DMS153 (cell line): Measurements from ENCODE around the gene C14orf93.
"Not testable (repeated sequence)": the region's sequence is repeated elsewhere in the genome, so short reads cannot be mapped to it uniquely, and the experiment has no call there.

Experiments used
- DNase-seq: peaks from one replicate; lab custom pipeline; 2025; lab: John Stamatoyannopoulos, UW

Gene C14orf93

DNA sequence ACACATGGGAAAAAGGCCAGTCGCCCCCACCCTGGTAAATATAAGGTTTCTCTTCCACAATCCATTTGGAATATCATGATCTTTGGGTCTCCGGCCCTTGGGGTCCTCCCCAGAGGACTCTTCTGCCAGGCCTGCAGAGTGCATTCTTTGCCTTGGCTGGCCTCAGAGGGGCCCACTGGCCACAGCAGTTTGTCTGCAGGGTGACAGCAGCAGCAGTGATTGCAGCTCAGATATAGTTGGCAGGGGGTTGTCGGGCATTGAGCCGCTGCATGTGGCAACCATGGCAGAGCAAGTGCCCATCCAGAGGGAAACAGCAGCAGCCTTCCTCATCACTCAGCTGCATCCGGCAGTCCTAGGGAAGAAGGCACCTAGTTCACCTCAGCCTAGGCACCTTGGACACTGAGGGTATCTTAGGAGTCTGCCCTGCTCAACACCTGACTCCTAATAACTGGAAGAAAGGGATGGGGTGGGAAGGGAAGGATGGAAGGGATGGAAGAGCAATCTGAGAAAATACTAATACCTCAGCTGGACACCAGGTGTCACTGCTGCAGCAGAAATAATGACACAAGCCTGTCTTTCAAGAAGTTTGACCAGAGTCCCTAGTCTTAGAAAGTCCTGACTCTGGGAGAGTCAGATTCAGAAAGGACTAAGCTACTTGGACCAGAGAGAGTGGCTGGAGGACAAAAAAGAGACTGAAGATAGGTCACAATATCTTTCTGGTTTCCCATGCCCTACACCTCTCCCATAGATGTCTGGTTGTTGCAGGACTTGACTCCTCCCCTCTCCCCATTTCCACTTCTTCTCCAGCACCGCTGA, 36.5 kb downstream of the C14orf93 start:
- peak; percentile 30 for DNase-seq

DNA sequence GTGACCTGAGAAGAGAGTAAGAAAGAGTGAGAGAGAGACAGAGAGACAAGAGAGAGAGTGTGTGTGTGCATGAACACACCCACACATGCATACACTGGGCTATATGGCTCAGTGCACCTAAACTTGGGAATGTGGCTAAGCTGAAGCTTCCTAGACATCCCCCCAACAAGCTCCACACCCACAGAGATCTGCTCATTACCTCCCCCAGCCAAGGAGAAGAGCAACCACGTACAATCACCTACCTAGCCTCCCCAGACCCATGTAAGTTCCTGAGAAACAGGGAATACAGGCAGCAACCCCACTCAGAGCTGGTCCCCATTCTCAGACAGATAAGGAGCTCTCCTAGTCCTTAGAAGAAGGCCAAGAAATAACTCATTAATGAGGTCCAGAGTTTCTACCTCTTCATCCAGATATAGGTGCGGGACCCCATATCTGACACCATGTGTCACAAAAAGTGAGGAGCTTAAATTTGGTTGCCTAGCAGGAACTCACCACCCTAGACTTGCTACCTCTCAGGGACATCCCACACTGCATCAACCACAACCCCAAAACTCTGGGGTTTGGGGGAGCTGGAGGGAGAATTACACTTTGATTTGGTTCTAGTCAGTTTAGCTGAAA, 37.5 kb downstream of the C14orf93 start:
- no peak for DNase-seq

DNA sequence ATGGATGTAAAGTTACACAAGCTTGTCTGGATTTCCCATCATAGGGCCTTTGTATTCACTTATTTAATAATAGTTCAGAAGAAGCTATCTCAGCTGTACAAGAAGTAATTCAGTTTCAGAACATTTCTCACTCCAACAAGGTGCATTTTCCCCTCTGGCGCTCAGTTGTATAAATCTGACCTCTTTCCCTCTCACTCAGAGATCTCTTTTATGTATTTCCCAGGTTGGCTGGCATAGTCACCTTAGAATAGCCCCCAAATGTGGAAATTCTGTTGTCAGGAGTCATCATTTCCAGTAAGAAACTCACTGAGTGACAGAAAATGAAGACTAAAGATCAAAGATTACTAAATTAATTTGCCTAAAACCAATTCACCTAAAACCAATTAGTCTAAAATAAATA, 38.8 kb downstream of the C14orf93 start:
- DNase-seq: no peak

DNA sequence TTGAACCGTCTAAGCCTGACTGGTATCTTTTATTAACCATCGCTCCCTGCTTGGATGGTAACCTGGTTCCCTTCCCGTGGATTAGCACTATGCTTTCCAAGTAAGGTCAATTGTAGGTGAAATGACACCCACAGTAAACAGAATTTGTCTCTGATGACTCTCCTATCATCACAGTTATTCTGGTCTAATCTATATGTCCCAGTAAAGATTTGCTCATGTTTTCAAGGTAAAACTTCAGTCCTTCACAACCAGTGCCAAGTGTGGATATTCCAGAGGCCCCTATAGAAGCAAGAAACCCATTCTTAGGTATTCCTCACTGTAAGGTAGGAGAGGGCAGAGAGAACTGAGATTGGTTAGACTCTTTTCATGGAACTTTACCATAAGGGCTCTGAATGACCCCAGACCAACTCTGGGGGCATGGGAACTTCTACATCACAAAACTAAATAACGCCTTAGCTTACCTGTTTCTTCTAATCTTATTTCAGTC, 43.1 kb downstream of the C14orf93 start:
- no peak for DNase-seq

DNA sequence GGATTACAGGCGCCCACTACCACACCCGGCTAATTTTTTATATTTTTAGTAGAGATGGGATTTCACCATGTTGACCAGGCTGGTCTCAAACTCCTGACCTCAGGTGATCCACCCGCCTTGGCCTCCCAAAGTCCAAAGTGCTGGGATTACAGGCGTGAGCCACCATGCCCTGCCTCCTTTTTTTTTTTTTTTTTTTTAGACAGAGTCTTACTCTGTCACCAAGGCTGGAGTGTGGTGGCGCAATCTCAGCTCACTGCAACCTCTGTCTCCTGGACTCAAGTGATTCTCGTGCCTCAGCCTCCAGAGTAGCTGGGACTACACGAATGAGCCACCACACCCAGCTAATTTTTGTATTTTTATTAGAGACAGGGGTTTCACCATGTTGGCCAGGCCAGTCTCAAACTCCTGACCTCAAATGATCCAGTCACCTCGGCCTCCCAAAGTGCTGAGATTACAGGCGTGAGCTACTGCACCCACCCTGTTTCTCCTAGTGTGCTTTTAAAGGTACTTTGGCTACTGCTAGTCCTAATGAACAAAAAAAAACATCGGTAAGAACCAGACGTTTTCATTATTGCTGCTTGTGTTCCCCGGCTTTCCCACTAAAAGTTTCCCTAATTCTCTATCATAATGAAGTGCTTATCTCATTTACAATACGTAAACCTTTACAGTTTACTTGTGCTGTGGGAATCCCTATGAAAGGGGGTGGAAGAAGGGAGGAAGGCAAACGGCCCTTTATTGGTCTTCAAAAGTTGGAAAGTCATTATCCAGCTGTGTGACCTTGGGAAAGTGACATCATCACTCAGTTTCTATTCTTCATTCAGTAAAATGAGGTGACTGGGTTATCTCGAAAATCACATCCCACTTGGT, 43.8 kb downstream of the C14orf93 start:
- not testable (repeated sequence) for DNase-seq

GRCh38 chr14:22962061-22962676, 47.8 kb downstream of the C14orf93 start:
- DNase-seq: no peak

DNA sequence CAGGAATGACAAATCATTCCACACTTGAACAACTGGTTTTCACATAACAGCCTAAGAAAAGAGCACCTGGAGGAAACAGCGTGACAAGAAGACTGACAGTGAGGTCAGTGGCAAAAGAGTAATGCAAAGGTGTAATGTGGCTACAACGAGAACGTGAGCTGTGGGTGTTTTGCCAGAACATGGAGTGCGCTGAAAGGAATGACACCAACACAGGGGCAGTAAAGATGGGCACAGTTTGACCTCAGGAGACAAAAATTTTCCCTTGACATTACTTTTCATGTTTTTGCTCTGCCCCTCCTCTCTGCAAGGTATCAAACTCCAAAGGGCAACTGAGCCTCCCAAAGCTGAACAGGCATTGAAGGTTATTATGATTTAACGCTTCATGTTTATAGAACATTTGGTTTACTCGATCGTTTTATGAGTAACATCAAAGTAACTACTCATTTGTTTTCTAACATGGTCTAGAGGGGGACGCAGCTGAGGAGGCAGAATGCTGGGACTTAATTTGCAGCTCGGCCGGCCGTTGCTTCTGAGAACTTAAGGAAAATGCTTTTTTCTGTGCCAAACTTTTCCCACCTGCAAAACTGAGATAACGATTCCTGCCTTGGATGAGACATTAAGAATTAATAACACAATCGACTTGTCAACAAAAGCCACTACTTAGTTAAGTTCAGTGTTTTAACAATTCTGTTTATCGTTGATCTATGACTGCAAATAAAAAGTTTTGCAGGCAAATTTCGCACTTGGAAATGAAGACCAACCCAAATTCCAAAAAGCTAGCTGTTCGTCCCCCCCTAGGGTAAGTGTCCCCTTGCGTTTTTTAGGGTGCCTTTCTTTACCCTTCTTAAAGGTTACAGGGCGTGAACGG, 54.0 kb downstream of the C14orf93 start:
- no peak for DNase-seq

- no peak for DNase-seq
Observed at GRCh38 chr14:22952418-22952817, 57.5 kb downstream of the C14orf93 start.

DNA sequence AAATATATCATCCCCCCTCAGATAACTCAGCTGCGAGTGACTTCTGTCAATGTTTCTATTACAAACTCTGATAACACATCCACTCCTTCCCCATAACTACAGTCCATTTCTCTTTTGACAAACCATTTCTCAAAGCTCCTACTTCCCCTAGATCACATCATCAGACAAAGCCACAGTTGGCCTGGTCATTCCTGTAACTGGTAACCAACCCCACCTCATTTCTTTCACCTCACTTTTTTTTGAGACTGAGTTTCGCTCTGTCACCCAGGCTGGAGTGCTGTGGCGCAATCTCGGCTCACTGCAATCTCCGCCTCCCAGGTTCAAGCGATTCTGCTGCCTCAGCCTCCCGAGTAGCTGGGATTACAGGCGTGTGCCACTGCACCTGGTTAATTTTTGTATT, 58.1 kb downstream of the C14orf93 start:
- not testable (repeated sequence) for DNase-seq

- DNase-seq: no peak
Observed at GRCh38 chr14:22945642-22946041, 64.3 kb downstream of the C14orf93 start.

DNA sequence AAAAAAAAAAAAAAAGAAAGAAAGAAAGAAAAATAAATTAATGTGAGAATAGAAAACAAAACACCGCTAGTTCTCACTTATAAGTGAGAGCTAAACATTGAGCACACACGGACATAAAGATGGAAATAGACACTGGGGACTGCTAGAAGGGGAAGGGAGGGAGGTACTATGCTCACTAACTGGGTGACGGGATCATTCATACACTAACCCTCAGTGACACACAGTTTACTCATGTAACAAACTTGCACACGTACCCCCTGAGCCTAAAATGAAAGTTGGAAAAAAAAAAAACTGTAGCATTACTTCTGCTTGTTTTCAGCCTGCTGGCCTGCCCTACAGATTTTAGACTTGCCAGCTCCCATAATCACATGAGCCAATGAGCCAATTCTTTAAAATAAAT, 70.3 kb downstream of the C14orf93 start:
- no peak for DNase-seq
